Right atrium auricular region (tissue), 2 donors: ENCODE measurements around the gene STAP2. TPM values are rescaled to one million over a fixed set of nuclear protein-coding genes. Genes with fewer than 3 reads are reported as not detected.
A peak's percentile ranks its signal among the peaks of the same experiment; 100 is the strongest.

Experiments
- DNase-seq: peaks from one replicate; pipeline ENCODE4 v3.0.0-alpha.2; 2019; ENCODE audit warnings: low spot score
- H3K27ac ChIP-seq, 2 donors: fragments of 200-600 bp; sonication (generic); 1 replicate in 1 of 2; 2 replicates in 1 of 2; pipeline ENCODE4 v1.5.1; 2016 to 2019
- H3K27me3 ChIP-seq, 2 donors: fragments of 200-600 bp; sonication (generic); one replicate each; pipeline versions ENCODE4 v1.5.1 to v1.6.0; 2017 to 2019
- H3K36me3 ChIP-seq: fragments of 200-600 bp; sonication (generic); one replicate; pipeline ENCODE4 v1.5.1; 2016
- H3K4me1 ChIP-seq, 2 donors: fragments of 200-600 bp; sonication (generic); one replicate each; pipeline versions ENCODE4 v1.5.1 to v1.6.0; 2017 to 2019
- H3K4me3 ChIP-seq, 2 donors: fragments of 200-600 bp; sonication (generic); 1 replicate in 1 of 2; 2 replicates in 1 of 2; pipeline ENCODE4 v1.5.1; 2017 to 2019; ENCODE audit warnings: mild to moderate bottlenecking in 1 of 2, moderate library complexity in 1 of 2
- H3K9me3 ChIP-seq, 2 donors: fragments of 200-600 bp; sonication (generic); one replicate each; pipeline ENCODE4 v1.5.1; 2019
- total RNA-seq, 2 donors: library from RNA; depleted of rRNA; stranded (reverse); fragments of >200 nt; gene quantifications; one replicate each; pipeline ENCODE4 v1.1.0, GENCODE V29; 2016
- TF ChIP-seq, protein P1 (sequence below), 2 donors: fragments of 200-600 bp; sonication (generic); IDR thresholded peaks; one replicate each; pipeline ENCODE4 v1.5.1; 2019; ENCODE audit warnings: antibody characterized with exemption in 2 of 2

The STAP2 gene
- total RNA-seq, 2 donors from 2014 or later: 4.8 to 11.8 TPM

DNA sequence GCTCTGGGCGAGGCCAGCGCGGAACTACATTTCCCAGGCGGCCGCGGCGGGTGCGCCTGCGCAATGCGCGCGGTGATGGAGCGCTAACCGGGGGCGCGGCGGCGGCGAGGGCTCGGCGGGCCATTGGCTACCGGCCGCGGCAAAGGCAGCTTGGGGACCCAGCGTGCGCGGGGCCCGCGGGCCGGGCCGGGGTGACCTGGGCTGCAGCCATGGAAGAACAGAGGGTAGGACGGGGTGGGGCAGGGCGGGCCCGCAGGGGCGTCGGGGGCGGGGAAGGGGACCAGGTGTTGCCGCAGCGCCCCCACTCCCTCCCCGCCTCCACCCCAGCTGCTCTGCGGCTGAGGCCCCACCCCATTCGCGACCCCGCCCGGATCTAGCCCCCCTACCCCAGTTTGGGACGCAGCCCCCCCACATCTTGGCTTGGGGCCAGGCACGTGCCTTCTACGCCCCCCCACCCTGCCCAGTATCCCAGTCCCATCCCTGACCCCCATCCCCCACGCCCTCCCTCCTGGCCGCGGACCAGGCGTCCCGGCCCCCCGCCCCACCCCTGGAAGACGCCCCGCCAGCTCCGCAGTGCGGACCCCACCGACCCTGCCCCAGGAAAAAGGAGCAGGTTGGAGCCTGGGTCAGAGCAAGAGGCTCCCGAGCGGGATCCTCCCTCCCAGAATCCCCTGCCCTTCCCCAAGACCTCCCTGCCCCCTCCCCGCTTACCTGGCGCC is 33.9 kb downstream of the STAP2 start, which contains the start of gene FSD1:
Gene FSD1 (plus strand): TSS at position 61 of the 719 bp plus-strand sequence. CDS start 149 bp downstream, at position 210.
- H3K4me1 ChIP-seq: peaks cover 0 to 7% of the 10 kb centered on the region in 2 donors
- TF ChIP-seq, protein P1, sequence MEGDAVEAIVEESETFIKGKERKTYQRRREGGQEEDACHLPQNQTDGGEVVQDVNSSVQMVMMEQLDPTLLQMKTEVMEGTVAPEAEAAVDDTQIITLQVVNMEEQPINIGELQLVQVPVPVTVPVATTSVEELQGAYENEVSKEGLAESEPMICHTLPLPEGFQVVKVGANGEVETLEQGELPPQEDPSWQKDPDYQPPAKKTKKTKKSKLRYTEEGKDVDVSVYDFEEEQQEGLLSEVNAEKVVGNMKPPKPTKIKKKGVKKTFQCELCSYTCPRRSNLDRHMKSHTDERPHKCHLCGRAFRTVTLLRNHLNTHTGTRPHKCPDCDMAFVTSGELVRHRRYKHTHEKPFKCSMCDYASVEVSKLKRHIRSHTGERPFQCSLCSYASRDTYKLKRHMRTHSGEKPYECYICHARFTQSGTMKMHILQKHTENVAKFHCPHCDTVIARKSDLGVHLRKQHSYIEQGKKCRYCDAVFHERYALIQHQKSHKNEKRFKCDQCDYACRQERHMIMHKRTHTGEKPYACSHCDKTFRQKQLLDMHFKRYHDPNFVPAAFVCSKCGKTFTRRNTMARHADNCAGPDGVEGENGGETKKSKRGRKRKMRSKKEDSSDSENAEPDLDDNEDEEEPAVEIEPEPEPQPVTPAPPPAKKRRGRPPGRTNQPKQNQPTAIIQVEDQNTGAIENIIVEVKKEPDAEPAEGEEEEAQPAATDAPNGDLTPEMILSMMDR (IDR thresholded peaks at IDR 0.05): no peak
- H3K27ac ChIP-seq: no peak within 1 kb of the TSS
- no peaks in the 10 kb centered on the region for H3K27me3 ChIP-seq
- H3K9me3 ChIP-seq: no peaks in the 10 kb centered on the region
- DNase-seq: no peak
- no peaks in the 10 kb centered on the region for H3K36me3 ChIP-seq
- peak within 1 kb of the TSS in 1 of 2 donors; percentile 29 for H3K4me3 ChIP-seq

DNA sequence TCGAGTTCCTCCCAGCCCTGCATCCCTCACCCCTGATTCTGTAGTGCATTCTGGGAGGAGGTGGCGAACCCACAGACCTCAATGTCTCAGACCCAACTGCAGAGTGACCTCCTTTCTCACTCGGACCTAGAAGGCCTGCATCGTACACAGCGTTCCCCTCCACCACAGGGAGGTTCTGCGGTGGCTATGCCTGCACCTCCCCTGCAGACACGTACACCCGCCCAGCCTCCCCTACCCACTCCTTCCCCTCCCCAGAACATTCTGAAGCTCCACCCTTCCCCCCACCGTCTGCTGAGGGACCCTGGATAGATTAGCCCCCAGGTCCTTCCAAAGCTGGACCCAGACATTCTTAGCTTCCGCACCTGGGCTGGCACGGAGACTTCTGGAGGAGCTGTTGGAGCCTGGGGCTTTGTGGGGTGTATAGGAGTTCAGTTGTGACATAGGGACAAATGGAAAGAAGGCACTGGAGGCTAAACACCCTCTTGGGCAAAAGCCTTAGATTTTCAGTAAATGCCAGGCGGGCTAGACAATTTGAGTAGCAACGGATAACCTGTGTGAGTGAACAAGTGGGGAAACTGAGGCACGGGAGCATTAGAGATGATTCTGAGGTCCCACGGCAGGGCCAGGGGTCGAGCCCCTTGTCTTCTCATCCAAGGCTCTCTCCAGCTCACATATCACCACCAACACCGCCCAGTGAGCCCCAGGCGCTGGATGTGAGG is 34.6 kb downstream of the STAP2 start:
- no peaks in the 10 kb centered on the region for H3K36me3 ChIP-seq
- peak overlapping the region in 1 of 2 donors; percentile 29 for H3K4me3 ChIP-seq
- no peaks in the 10 kb centered on the region for H3K9me3 ChIP-seq
- TF ChIP-seq, protein P1 (IDR thresholded peaks at IDR 0.05): no peak
- no peaks in the 10 kb centered on the region for H3K27me3 ChIP-seq
- H3K27ac ChIP-seq: no peak overlapping the region
- DNase-seq: no peak
- H3K4me1 ChIP-seq: peaks cover 0 to 7% of the 10 kb centered on the region in 2 donors

DNA sequence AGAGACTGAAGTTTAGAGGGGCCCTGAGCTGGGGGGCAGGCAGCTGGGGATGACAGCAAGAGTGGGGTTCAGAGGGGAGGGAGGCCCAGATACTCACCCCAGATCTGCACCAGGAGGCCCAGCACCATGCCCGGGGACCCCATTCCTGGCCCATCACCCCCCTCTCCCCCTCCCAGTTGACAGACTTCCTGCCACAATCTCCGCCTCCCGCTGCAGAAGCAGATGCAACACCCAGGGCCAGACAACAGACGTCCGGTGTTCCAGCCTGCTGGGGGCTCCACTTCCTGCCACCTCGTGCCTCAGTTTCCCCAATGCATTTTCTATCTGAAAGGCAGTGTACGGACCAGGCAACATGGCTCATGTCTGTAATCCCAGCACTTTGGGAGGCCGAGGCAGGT is 36.4 kb downstream of the STAP2 start, which contains the start of gene TMIGD2:
Gene TMIGD2 (minus strand): TSS at position 147 of the 398 bp plus-strand sequence. CDS start 4 bp downstream, at position 143.
- Histone ChIP-seq H3K27me3 (no peaks in the 10 kb centered on the region), H3K4me1 (peaks cover 0 to 7% of the 10 kb centered on the region in 2 donors), H3K4me3 (no peak within 1 kb of the TSS), H3K36me3 (no peaks in the 10 kb centered on the region), H3K27ac (no peak within 1 kb of the TSS), H3K9me3 (no peaks in the 10 kb centered on the region)
- TF ChIP-seq, protein P1 (IDR thresholded peaks at IDR 0.05): no peak
- no peak for DNase-seq

DNA sequence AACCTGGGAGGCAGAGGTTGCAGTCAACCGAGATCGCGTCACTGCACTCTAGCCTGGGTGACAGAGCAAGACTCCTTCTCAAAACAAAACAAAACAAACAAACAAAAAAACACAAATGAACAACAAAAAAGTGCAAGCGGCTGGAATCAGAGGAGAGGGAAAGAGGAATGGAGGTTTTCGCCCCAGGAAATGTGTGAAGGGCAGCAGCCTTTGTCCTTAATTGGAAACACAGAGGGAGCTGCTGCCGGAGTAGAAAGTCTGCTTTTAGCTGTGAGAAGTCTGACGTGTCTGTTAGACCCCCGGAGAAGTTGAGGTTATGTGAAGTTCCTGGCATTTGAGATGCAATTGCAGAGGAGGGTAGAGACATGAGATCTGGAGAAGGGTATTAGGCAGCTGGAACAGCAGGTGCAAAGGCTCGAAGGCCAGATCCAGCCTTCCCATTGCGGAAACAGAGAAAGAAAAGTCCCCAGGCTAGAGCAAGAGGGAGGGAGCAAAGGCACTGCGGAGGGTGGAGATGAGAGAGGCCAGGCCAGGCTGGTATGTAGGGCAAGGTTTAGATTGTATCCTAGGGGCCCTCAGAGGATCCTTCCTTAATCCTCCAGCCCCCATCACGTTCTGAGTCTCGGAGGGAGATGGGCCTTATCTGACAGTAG is 36.9 kb downstream of the STAP2 start:
- Histone ChIP-seq H3K4me3 (no peak overlapping the region), H3K36me3 (no peaks in the 10 kb centered on the region), H3K9me3 (no peaks in the 10 kb centered on the region), H3K27me3 (no peaks in the 10 kb centered on the region), H3K27ac (no peak overlapping the region), H3K4me1 (peaks cover 0 to 7% of the 10 kb centered on the region in 2 donors)
- TF ChIP-seq, protein P1 (IDR thresholded peaks at IDR 0.05): no peak
- no peak for DNase-seq

DNA sequence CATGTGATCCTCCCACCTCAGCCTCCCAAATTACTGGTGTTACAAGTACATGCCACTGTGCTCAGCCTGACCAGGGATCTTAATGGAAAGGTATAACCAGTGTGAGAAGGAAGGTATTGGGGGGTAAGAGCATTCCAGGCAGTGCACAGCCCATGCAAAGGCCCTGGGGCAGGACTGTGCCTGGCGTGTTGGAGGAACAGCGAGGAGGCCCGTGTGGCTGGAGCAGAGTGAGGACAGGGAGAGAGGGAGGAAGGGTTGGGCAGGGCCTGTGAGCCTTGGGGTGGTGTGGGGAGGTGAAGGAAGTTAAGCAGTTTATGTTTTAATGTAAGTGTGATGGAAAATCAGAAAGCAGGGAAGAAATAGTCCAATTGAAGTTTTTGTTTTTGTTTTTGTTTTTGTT is 38.0 kb downstream of the STAP2 start:
- Histone ChIP-seq H3K36me3 (no peaks in the 10 kb centered on the region), H3K4me1 (peaks cover 0 to 7% of the 10 kb centered on the region in 2 donors), H3K9me3 (no peaks in the 10 kb centered on the region), H3K27me3 (no peaks in the 10 kb centered on the region), H3K4me3 (no peak overlapping the region), H3K27ac (no peak overlapping the region)
- TF ChIP-seq, protein P1 (IDR thresholded peaks at IDR 0.05): no peak
- DNase-seq: no peak
